Liver (tissue), 3 donors: Measurements from ENCODE around the gene KLF18.

Experiments
- ATF3 ChIP-seq: IDR thresholded peaks from 2 replicates; pipeline ENCODE4 v1.6.1; 2016; ENCODE audit warnings: antibody characterized with exemption
- CTCF ChIP-seq: fragments of 150-350 bp; IDR thresholded peaks from 2 replicates; pipeline ENCODE4 v1.5.1; 2017; ENCODE audit warnings: improper control_type of control experiment, low read depth, low read length; ENCODE audit not compliant: missing input control
- EGR1 ChIP-seq, 2 donors: IDR thresholded peaks; 2 replicates each; pipeline ENCODE4 v1.6.1; 2016 to 2018; ENCODE audit warnings: antibody characterized with exemption in 2 of 2, low read depth in 2 of 2
- FOXA1 ChIP-seq: IDR thresholded peaks from 2 replicates; pipeline ENCODE4 v1.6.1; 2016; ENCODE audit warnings: antibody characterized with exemption
- GABPA ChIP-seq, 2 donors: IDR thresholded peaks in 1 of 2; conservative IDR thresholded peaks in 1 of 2; 2 replicates each; pipeline ENCODE4 v1.6.1; 2016; ENCODE audit warnings: antibody characterized with exemption in 2 of 2, mild to moderate bottlenecking in 1 of 2, moderate library complexity in 1 of 2
- JUND ChIP-seq, 2 donors: IDR thresholded peaks; 2 replicates each; pipeline ENCODE4 v1.6.1; 2016; ENCODE audit warnings: antibody characterized with exemption in 2 of 2
- MAX ChIP-seq: IDR thresholded peaks from 2 replicates; pipeline ENCODE4 v1.6.1; 2016; ENCODE audit warnings: antibody characterized with exemption
- NR2F2 ChIP-seq: IDR thresholded peaks from 2 replicates; pipeline ENCODE4 v1.6.1; 2016; ENCODE audit warnings: antibody characterized with exemption
- RAD21 ChIP-seq, 2 donors: IDR thresholded peaks; 2 replicates each; pipeline ENCODE4 v1.6.1; 2016; ENCODE audit warnings: antibody characterized with exemption in 2 of 2, mild to moderate bottlenecking in 2 of 2
- RXRA ChIP-seq, 2 donors: IDR thresholded peaks; 2 replicates each; pipeline ENCODE4 v1.6.1; 2017 to 2018; ENCODE audit warnings: antibody characterized with exemption in 2 of 2, mild to moderate bottlenecking in 1 of 2
- SP1 ChIP-seq: IDR thresholded peaks from 2 replicates; pipeline ENCODE4 v1.6.1; 2018; ENCODE audit warnings: antibody characterized with exemption, mild to moderate bottlenecking
- YY1 ChIP-seq: IDR thresholded peaks from 2 replicates; pipeline ENCODE4 v1.6.1; 2016; ENCODE audit warnings: antibody characterized with exemption, mild to moderate bottlenecking
- ZBTB33 ChIP-seq: IDR thresholded peaks from 2 replicates; pipeline ENCODE4 v1.6.1; 2016; ENCODE audit warnings: antibody characterized with exemption
- TF ChIP-seq, protein P1 (sequence below): IDR thresholded peaks from 2 replicates; pipeline ENCODE4 v1.6.1; 2016; ENCODE audit warnings: antibody characterized with exemption, mild to moderate bottlenecking
- donor health status: healthy.
- donor health status: healthy.

- TF ChIP-seq CTCF (no peak), JUND (IDR thresholded peaks at IDR 0.05) (no peak), RXRA (IDR thresholded peaks at IDR 0.05) (no peak), SP1 (no peak), EGR1 (IDR thresholded peaks at IDR 0.05; ENCODE audit: low read depth in 2 of 2) (no peak), ZBTB33 (no peak), GABPA (IDR thresholded peaks at IDR 0.05 in 1 of 2, conservative IDR thresholded peaks at IDR 0.05 in 1 of 2) (no peak), RAD21 (IDR thresholded peaks at IDR 0.05) (no peak), YY1 (no peak), ATF3 (no peak), NR2F2 (no peak), MAX (no peak), FOXA1 (no peak)
- TF ChIP-seq, protein P1, sequence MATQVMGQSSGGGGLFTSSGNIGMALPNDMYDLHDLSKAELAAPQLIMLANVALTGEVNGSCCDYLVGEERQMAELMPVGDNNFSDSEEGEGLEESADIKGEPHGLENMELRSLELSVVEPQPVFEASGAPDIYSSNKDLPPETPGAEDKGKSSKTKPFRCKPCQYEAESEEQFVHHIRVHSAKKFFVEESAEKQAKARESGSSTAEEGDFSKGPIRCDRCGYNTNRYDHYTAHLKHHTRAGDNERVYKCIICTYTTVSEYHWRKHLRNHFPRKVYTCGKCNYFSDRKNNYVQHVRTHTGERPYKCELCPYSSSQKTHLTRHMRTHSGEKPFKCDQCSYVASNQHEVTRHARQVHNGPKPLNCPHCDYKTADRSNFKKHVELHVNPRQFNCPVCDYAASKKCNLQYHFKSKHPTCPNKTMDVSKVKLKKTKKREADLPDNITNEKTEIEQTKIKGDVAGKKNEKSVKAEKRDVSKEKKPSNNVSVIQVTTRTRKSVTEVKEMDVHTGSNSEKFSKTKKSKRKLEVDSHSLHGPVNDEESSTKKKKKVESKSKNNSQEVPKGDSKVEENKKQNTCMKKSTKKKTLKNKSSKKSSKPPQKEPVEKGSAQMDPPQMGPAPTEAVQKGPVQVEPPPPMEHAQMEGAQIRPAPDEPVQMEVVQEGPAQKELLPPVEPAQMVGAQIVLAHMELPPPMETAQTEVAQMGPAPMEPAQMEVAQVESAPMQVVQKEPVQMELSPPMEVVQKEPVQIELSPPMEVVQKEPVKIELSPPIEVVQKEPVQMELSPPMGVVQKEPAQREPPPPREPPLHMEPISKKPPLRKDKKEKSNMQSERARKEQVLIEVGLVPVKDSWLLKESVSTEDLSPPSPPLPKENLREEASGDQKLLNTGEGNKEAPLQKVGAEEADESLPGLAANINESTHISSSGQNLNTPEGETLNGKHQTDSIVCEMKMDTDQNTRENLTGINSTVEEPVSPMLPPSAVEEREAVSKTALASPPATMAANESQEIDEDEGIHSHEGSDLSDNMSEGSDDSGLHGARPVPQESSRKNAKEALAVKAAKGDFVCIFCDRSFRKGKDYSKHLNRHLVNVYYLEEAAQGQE: no peak
Measured at GRCh38 chr1:44154049-44154448, 12.6 kb upstream of the KLF18 start.
